TTC549 (cell line): Measurements from ENCODE around the gene PLCD3.

Experiments used
- FAIRE-seq: peaks from 2 replicates; lab custom pipeline; 2012; peaks lifted over from hg19 to GRCh38; lab: Jason Lieb, UNC

PLCD3 gene, protein sequence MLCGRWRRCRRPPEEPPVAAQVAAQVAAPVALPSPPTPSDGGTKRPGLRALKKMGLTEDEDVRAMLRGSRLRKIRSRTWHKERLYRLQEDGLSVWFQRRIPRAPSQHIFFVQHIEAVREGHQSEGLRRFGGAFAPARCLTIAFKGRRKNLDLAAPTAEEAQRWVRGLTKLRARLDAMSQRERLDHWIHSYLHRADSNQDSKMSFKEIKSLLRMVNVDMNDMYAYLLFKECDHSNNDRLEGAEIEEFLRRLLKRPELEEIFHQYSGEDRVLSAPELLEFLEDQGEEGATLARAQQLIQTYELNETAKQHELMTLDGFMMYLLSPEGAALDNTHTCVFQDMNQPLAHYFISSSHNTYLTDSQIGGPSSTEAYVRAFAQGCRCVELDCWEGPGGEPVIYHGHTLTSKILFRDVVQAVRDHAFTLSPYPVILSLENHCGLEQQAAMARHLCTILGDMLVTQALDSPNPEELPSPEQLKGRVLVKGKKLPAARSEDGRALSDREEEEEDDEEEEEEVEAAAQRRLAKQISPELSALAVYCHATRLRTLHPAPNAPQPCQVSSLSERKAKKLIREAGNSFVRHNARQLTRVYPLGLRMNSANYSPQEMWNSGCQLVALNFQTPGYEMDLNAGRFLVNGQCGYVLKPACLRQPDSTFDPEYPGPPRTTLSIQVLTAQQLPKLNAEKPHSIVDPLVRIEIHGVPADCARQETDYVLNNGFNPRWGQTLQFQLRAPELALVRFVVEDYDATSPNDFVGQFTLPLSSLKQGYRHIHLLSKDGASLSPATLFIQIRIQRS

DNA sequence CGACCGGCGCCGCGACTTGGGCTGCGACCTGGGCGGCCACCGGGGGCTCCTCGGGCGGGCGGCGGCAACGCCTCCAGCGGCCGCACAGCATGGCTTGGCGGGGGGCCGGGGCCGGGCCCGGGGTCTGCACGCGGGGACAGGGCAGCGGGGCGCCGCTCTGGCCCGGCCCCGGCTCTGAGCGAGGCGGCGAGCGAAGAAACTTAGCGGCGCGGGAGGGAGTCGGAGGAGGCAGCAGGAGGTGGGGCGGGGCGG is at the start of gene PLCD3:
Gene PLCD3 (minus strand): TSS at position 196 of the 252 bp plus-strand sequence. CDS start 105 bp downstream, at position 91.
- FAIRE-seq: no peak

DNA sequence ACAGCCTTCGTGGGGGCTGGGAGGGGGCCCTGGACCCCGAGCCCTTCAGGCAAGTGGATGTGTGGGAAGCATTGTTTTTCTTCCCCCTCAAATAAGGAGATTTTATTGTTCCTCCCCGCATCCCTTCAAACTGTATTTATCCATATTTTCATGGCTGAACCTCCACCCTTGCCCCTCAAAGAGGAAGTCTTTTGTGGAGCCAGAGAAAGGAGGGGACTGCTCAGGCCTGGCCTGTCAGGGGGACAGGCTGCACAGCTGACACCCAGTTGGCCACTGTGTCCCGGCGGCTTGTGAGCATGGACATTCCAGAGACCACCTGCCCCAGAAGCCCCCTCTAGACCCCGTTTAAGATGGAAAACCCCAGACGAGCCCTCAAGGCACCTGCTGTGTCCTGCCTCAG is 45.2 kb upstream of the PLCD3 start:
- FAIRE-seq: no peak

DNA sequence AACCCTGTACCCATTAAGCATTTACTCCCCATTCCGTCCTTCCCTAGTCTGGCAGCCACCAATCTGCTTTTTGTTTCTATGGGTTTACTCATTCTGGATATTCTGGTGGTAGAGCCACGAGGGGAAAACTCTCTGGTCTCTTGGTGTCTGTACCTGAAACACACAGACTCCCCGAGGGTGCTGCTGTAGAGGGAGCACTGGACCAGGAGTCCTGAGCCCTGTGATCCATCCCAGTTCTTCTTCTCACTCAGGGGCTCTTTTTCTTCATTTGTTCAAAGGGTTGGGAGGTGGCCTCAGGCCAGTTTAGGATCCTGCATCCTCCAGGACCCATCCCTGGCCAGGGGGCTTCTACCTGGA is 43.4 kb upstream of the PLCD3 start:
- FAIRE-seq: no peak

DNA sequence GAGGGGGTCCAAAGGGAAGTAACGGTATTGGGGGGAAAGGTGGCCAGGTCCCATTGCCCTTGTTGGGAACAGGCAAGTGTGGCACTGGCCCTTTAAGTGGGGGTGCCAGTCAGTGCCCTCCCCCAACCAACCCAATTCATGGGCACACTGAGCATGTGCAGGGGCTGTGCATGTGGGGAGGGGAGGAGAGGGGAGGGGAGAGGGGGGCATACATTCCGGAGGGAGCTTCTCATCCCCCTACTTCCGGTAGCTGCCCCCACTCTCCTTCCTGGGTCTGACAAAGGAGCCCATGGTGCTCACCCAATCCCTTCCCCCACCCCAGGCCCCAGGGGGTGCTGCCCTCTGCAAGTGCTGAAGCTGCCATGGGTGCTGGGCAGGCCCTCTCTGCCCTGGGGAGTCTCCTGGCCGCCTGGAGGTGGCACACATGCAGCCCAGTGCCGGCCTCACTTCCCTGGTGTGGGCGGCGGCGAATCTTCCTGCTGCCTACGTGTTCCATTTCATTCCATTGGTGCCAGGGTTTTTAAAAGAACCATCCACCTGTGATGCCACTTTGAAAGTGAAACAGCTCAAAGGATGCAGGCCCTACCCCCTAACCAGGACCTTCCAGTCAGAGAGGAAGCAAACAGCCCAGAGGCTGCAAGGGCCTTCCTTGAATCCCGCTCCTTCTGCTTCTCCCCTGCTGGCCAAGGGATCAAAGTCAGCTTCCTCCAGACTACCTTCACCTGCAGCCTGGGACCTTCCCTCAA is 40.4 kb upstream of the PLCD3 start:
- no peak for FAIRE-seq

DNA sequence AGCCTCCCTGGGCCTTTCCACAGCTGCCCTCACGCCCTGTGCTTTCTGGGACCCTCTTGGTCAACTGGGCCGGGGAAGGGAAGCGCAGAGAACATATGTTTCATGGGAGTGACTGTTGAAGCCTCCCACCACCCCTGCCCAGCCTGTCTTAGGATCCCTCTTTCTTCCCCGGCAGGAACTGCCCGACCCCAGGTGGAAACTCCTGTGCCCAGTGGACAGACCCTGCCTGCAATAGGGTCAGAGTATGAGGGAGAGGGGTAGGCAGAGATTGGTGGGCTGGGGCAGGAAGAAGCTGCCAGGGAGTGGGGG is 39.9 kb upstream of the PLCD3 start:
- no peak for FAIRE-seq

DNA sequence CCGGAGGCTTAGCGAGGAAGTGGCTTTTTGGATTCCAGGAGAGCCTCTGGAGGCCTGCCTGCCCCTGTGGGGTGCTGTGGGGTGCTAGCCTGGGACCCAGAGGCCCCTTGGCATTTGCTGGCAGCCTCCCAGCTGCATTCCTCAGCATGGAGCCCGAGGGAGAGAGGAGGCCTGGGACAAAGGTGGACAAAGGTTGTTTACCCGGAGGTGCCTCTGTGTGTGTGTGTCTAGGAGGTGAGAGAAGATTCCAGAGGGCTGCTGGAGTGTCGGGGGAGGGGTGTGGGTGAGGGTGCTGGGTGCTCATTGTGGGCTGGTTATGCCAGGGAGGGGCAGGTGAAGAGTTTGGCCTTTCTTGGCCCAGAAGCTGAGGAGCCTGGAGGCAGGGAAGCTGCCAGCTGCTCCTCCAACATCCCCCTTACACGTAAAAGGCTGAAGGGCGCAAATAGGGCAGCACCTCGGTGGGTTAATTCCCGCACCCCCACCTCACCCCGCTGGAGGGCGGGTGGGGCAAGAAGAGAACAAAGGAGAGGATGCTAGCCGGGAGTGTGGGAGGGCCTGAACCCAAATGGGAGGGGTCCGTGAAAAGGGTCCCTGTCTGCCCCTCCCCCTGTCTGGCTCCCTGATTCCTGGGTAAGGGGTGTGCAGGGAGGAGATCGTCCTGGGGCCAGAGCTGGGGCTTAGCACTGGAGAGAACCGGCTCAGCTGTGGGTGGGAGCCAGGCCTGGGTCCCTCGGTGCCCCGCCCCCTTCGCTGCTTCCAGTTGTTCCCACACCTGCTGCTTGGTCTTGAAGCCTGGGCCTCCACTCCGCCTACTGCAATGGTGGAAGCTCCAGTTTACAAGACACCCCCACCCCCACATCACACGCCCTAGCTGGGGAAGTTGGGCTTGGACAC is 39.3 kb upstream of the PLCD3 start:
- no peak for FAIRE-seq

DNA sequence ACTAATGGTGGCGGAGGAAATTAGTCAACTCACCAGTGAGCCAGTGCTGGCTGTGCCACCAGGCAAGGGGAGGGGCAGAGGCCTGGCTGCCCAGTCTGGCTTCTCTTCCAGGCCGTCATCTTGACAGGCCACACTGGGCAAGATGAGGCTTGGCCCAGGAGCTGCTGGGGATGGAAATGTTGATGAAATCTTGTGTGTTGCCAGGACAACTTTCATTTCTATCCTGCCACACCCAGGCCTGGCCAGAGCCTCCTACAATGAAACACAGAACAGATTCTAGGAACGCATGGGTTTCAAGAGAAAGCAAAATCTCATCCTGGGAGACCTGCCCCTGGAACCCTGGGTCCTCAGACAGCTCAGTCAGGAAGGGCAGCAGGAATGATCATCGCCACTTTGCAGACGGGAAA is 38.6 kb upstream of the PLCD3 start:
- no peak for FAIRE-seq

DNA sequence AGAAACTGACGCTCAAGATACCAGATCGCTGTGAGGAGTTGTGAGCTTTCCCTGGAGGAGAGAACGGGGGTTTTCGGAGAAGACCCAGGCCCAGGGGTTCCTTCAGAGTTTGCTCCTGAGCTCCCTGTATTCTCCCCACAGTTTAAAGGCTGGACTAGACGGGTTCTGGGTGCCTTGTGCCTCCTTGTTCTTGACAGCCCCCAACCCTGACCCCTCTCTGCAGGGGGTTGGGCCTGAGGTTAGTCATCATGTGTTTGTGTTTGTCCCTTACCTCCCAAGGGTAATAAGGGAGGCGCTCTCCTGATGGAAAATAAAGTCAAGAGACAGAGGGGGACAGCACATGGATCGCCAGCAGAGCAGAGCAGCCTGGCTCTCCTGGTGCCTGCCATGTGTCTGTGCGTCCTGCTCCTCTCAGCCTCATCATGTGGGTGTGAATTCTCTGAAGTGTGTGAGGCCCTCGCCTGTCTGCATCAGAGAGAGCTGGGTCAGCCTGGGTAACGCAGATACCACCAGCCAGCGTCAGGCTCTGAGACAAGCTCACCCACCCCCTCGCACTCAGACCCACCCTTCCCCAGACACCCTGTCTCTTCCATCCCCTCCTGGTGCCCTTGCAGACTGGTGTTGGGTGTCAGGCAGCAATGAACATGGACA is 38.1 kb upstream of the PLCD3 start:
- FAIRE-seq: no peak

DNA sequence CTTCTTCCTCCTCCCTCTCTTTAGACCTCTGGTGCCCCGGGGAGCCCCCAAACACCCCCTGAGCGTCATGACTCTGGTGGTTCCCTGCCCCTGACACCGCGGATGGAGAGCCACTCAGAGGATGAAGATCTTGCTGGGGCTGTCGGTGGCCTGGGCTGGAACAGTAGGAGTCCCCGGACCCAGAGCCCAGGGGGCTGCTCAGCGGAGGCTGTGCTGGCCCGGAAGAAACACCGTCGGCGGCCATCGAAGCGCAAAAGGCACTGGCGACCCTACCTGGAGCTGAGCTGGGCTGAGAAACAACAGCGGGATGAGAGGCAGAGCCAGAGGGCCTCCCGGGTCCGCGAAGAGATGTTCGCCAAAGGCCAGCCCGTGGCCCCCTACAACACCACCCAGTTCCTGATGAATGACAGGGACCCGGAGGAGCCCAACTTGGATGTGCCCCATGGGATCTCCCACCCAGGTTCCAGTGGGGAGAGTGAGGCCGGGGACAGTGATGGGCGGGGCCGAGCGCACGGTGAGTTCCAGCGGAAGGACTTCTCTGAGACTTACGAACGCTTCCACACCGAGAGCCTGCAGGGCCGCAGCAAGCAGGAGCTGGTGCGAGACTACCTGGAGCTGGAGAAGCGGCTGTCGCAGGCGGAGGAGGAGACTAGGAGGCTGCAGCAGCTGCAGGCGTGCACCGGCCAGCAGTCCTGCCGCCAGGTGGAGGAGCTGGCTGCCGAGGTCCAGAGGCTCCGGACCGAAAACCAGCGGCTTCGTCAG is 36.9 kb upstream of the PLCD3 start:
- FAIRE-seq: no peak

DNA sequence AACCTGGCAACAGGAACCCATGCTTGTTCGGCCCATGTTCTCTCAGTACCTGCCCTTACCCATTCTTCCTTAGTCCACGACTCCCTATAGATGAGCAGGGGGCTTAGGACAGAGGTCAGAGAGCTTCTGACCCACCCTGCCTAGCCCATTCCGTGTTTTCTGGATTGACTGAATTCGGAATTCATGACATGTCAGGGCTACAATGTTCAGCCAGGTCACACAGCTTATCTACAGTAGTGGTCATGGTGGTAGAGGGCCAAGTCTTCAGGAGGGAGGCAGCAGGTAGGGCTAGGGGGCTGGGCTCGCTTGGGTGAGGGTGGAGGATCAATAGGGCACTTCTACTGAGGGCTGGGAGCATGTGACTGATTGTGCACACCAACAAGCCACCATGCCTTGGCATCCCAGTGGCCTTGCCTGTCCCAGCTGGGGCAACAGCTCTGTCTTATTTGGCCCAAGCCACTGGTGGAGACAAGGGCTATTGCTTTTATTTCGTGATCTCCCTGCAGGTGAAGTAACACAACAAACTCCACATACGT is 32.5 kb upstream of the PLCD3 start:
- no peak for FAIRE-seq

DNA sequence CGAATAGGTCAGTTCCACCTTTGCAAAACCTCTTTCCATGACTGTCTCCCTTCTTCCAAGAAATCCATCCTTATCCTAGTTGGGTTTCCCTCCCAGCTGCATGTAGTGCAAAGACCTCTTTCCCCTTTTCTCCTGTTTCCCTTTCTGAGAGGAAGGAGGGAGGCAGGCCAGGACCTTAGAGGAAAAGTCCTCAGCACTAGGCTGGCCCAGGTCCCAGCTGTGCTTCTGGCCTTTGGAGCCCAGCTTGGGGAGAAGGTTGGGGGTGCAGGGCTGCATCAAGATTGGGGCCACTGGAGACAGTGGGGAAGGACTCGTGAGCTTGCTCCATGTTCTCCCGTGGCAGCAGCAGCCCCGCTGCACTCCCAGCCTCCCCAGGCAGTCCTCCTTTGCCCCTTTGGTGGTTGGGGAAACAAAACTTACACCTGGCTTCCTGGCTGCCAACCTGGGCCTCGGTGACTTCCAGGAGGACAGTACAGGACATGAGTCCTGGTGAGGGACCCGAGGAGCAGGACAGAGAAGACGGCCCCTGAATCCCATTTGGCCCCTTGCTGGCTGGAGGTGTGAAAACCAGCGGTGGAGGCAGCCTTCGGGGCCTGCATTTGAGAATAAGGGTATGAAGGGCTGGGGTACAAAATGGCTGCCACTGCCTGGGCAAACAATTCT is 29.8 kb upstream of the PLCD3 start:
- FAIRE-seq: no peak

DNA sequence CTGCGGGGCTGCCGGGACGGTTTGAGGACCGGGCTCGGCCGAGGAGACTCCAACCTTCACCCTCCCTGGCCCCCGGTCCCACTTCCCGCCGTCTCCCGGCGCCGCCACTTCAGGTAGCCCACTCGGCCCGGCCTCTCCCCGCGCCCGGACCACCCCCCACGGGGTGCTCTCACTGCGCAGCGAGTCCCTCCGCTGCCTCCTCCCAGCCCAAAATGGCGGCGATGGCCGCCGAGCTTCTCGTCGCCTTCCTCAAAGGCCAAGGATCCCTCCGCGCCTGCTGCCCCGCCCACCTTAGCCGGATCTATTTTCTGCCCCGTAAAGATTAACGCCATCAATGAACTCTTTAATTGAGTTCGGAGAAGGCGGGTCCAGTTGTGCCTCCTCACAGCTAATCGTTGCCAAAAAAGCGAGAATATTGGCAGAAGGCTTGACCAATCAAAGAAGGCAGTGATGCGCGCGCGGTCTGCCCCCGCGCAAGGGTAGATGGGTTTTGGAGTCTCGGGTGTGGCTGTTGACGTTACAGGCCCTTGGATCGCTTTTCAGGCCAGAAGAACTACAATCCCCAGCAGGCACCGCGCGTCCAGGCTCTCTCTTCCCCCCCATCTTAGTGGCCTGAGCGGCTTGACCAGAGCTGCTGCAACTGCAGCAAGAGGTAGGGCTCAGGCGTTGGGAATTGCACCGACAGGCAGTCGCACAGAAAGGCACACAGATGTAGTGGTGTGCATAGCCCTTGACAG is 29.1 kb upstream of the PLCD3 start, which contains the start of gene HEXIM2:
Gene HEXIM2 (plus strand): TSS at position 588 of the 737 bp plus-strand sequence. CDS start 919 bp downstream, outside the sequence.
- FAIRE-seq: peak; percentile 96

DNA sequence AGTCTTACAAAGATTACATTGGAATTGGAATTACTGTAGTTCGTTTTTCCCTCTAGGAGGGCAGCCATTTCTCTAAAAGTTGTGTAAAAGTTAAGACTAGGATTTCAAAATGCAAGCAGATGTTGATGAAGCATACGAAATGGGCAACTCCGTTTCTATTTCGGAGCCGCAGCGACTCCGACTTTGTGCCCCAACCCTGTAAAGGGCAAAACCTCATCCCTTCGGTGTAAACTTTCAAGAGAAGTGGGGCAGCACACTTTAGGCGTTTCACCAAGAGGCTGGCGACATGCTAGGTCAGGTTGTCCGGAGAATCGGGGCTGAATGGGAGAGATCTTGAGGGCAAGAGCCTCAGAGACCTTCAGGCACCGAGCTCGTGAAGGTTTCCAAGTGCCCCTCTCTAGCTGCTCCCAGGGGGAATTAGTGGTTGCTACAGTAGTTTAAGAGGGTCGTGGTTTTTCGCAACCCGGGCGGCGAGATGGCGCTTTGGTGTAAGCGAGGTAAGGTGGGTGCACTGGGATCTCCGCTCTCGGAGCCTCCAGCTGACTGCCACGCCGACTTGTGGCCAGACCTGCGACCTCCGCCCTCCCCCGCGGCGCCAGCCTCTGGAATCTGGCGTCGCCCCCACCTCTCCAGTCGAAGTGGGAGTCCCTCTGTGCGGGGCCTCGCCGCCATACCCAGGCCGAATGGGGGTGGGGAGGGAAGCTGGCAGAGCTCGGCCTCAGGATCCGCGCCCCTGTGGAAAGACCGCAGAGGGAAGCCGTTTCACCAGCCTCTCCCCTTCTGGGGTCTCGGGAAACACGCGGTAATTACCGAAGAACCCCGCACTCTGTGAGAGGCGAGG is 28.4 kb upstream of the PLCD3 start:
- no peak for FAIRE-seq

DNA sequence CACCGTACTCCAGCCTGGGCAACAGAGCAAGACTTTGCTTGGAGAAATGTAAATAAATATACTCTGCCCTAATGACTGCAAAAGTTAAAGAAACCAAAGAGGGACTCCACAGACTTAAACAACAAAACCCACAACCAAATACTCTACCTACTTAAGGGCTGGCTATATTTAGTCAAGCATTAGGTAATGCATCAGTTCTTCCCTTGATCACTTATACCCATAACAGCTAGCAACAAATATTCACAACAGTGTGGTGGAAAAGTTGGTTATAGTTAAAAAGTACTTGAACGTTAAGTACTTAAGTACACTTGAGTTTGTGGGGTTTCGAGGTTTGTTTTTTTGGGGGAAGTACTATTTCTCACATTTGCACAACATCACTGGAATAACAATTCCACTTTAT is 23.9 kb upstream of the PLCD3 start:
- no peak for FAIRE-seq

DNA sequence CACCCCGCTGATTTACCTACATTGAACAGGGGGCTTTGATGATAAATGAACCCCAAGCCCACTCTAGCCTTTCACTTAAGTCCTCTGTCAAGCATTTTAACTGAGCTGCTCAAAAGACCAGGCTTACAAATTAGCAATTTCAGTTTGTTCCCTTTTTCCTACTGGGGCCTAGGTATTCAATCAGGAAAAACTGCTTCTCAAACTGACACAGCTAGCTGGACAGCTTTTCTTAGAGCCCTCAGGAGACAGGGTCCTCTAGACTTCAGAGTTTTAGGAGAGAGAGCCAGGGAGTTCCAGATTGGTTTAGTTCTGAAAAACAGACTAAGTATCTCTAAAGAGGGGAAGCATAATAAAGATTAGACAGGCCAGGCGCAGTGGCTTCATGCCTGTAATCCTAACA is 23.2 kb upstream of the PLCD3 start:
- FAIRE-seq: no peak

DNA sequence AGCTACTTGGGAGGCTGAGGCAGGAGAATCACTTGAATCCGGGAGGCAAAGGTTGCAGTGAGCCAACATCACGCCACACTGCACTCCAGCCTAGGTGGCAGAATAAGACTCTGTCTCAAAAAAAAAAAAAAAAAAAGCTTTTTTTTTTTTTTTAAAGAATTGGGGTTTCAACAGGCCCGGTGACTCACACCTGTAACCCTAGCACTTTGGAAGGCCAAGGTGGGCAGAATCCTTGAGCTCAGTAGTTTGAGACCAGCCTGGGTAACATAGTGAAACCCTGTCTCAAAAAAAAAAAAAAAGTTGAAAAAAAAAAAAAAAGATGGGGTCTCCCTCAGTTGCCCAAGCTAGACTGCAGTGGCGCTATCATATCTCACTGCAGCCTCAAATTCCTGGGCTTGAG is 22.7 kb upstream of the PLCD3 start:
- no peak for FAIRE-seq

DNA sequence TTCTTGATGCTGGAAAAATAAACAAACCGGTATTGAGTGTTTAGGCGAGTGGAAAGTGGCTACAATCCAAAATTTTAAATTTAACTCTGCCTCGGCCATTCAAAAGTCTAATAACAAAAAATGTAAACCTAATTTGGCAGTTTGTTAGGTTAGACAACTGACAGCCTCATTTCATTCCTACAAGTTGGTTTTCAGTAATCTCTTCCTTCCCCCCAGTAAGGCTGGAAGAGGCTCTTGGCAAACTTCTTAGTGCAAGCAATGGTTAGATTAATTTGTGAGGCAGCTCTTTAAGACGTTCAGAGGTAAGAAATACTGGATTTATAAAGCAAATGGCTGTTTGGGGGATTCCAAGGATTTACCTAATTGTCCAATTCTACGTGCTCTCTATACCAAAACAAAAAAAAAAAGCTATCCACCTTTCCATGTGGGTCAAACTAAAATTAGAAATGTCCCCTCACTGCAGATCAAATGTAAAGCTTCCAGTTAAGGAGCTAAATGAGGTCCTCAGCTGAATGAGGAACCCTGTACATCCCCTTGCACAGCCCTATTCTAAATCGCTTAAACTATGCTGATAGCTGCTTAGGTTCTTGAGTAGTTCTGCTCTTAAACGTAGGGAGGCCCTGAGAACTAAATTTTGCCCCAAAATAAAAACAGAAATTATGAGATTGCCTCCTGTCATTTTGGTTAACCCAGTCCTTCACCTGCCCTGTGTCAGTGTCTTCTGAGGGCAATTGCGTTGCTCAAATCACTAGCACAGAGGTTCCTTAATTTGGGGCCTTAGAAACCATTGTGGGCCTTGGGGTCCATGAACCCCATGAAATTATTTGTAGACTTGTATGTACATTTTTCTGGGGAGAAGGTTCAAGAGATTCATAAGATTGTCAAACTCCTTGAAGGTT is 18.8 kb upstream of the PLCD3 start:
- no peak for FAIRE-seq
